GM23338 (cell line): ENCODE results near the gene PKM.

Experiments
- CREB1 ChIP-seq: fragments of 250-450 bp; sonication (Bioruptor Pico); IDR thresholded peaks from 2 replicates; pipeline ENCODE4 v1.5.0; 2020; ENCODE audit warnings: low read depth, mild to moderate bottlenecking, moderate library complexity
- EZH2 ChIP-seq: fragments of 200-600 bp; sonication (generic); IDR thresholded peaks from one replicate; pipeline ENCODE4 v1.8.0; 2017; ENCODE audit warnings: antibody characterized with exemption, mild to moderate bottlenecking, low read depth; ENCODE audit not compliant: unreplicated experiment
- EZH2phosphoT487 ChIP-seq: fragments of 200-600 bp; sonication (generic); IDR thresholded peaks from one replicate; pipeline ENCODE4 v1.8.1; 2018; ENCODE audit warnings: antibody characterized with exemption; ENCODE audit not compliant: unreplicated experiment
- JUNB ChIP-seq: IDR thresholded peaks from one replicate; pipeline ENCODE4 v1.6.1; 2016; ENCODE audit warnings: antibody characterized with exemption; ENCODE audit not compliant: unreplicated experiment
- ZNF114 ChIP-seq: fragments of 250-450 bp; sonication (Bioruptor Pico); IDR thresholded peaks from 2 replicates; pipeline ENCODE4 v1.5.0; 2020; ENCODE audit warnings: mild to moderate bottlenecking, moderate library complexity
- TF ChIP-seq, protein P1 (sequence below), 2 experiments: fragments of 200-600 bp in 1 of 2; sonication (generic) in 1 of 2; conservative IDR thresholded peaks; 2 replicates each; pipeline versions ENCODE4 v1.5.1 to v1.6.1; 2016 to 2017; ENCODE audit warnings: antibody characterized with exemption in 2 of 2, low read depth in 2 of 2, mild to moderate bottlenecking in 2 of 2, moderate library complexity in 1 of 2
- TF ChIP-seq, protein P2 (sequence below): IDR thresholded peaks from one replicate; pipeline ENCODE4 v1.6.1; 2018; ENCODE audit warnings: antibody characterized with exemption; ENCODE audit not compliant: unreplicated experiment

DNA sequence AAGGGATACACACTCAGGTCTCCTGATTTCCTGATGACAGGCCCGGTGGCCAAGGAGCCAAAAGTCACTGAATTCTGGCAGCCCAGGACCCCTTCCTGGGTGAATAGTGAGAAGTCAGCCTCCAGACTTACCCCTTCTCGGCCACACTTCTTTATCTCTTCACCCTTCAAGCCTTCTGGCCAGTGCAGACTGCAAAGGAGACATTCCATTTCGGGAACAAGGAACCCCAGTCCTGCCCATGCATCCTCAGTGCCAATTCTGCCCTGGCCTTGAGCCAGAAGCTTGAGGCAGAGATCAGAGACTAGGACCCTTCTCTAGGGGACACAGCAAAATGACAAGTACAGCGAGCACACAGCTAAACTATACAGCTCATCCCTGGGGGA, 62.2 kb downstream of the PKM start:
- TF ChIP-seq, protein P1, sequence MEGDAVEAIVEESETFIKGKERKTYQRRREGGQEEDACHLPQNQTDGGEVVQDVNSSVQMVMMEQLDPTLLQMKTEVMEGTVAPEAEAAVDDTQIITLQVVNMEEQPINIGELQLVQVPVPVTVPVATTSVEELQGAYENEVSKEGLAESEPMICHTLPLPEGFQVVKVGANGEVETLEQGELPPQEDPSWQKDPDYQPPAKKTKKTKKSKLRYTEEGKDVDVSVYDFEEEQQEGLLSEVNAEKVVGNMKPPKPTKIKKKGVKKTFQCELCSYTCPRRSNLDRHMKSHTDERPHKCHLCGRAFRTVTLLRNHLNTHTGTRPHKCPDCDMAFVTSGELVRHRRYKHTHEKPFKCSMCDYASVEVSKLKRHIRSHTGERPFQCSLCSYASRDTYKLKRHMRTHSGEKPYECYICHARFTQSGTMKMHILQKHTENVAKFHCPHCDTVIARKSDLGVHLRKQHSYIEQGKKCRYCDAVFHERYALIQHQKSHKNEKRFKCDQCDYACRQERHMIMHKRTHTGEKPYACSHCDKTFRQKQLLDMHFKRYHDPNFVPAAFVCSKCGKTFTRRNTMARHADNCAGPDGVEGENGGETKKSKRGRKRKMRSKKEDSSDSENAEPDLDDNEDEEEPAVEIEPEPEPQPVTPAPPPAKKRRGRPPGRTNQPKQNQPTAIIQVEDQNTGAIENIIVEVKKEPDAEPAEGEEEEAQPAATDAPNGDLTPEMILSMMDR (conservative IDR thresholded peaks at IDR 0.05; ENCODE audit: low read depth in 2 of 2), result no peak
- TF ChIP-seq EZH2phosphoT487 (no peak), EZH2 (no peak), CREB1 (CRISPR knock-in tag) (no peak), JUNB (no peak), ZNF114 (no peak)
- TF ChIP-seq, protein P2, sequence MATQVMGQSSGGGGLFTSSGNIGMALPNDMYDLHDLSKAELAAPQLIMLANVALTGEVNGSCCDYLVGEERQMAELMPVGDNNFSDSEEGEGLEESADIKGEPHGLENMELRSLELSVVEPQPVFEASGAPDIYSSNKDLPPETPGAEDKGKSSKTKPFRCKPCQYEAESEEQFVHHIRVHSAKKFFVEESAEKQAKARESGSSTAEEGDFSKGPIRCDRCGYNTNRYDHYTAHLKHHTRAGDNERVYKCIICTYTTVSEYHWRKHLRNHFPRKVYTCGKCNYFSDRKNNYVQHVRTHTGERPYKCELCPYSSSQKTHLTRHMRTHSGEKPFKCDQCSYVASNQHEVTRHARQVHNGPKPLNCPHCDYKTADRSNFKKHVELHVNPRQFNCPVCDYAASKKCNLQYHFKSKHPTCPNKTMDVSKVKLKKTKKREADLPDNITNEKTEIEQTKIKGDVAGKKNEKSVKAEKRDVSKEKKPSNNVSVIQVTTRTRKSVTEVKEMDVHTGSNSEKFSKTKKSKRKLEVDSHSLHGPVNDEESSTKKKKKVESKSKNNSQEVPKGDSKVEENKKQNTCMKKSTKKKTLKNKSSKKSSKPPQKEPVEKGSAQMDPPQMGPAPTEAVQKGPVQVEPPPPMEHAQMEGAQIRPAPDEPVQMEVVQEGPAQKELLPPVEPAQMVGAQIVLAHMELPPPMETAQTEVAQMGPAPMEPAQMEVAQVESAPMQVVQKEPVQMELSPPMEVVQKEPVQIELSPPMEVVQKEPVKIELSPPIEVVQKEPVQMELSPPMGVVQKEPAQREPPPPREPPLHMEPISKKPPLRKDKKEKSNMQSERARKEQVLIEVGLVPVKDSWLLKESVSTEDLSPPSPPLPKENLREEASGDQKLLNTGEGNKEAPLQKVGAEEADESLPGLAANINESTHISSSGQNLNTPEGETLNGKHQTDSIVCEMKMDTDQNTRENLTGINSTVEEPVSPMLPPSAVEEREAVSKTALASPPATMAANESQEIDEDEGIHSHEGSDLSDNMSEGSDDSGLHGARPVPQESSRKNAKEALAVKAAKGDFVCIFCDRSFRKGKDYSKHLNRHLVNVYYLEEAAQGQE, result no peak
